Measurements from ENCODE around the gene NFE2.

NFE2 gene

GRCh38 chr12:54259194-54260011 lies 41.4 kb downstream of the NFE2 start:
- Histone ChIP-seq H3K79me2 (peaks cover 26% of the 10 kb centered on the region), H3K9me3 (ENCODE audit: control insufficient read depth, low read length) (no peaks in the 10 kb centered on the region), H3K36me3 (ENCODE audit: control insufficient read depth, insufficient read depth, low read length) (no peaks in the 10 kb centered on the region), H3K27me3 (ENCODE audit: control insufficient read depth, insufficient read depth, low read length) (no peaks in the 10 kb centered on the region), H2AFZ (peak overlapping the region; percentile 53), H3K4me3 (ENCODE audit: low read depth, low read length) (peak overlapping the region; percentile 50), H3K9ac (peak overlapping the region; percentile 9), H3K4me2 (ENCODE audit: low read length) (peak overlapping the region; percentile 88), H3K4me1 (peaks cover 40% of the 10 kb centered on the region), H3K27ac (peak overlapping the region; percentile 85)
- TF ChIP-seq, protein P1, sequence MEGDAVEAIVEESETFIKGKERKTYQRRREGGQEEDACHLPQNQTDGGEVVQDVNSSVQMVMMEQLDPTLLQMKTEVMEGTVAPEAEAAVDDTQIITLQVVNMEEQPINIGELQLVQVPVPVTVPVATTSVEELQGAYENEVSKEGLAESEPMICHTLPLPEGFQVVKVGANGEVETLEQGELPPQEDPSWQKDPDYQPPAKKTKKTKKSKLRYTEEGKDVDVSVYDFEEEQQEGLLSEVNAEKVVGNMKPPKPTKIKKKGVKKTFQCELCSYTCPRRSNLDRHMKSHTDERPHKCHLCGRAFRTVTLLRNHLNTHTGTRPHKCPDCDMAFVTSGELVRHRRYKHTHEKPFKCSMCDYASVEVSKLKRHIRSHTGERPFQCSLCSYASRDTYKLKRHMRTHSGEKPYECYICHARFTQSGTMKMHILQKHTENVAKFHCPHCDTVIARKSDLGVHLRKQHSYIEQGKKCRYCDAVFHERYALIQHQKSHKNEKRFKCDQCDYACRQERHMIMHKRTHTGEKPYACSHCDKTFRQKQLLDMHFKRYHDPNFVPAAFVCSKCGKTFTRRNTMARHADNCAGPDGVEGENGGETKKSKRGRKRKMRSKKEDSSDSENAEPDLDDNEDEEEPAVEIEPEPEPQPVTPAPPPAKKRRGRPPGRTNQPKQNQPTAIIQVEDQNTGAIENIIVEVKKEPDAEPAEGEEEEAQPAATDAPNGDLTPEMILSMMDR (IDR thresholded peaks at IDR 0.05), result no peak

- Histone ChIP-seq H3K27me3 (ENCODE audit: control insufficient read depth, insufficient read depth, low read length) (no peaks in the 10 kb centered on the region), H2AFZ (no peak overlapping the region), H3K9ac (no peak overlapping the region), H3K27ac (peak overlapping the region; percentile 85), H3K79me2 (peaks cover 30% of the 10 kb centered on the region), H3K4me3 (ENCODE audit: low read depth, low read length) (no peak overlapping the region), H3K36me3 (ENCODE audit: control insufficient read depth, insufficient read depth, low read length) (no peaks in the 10 kb centered on the region), H3K4me1 (peaks cover 38% of the 10 kb centered on the region), H3K9me3 (ENCODE audit: control insufficient read depth, low read length) (no peaks in the 10 kb centered on the region), H3K4me2 (ENCODE audit: low read length) (peak overlapping the region; percentile 88)
- TF ChIP-seq, protein P1 (IDR thresholded peaks at IDR 0.05), result no peak
Observed at GRCh38 chr12:54258201-54258681, 42.6 kb downstream of the NFE2 start.

- H3K27ac ChIP-seq, result peak overlapping the region; percentile 13
- H3K4me1 ChIP-seq, result peaks cover 33% of the 10 kb centered on the region
- H3K79me2 ChIP-seq, result peaks cover 30% of the 10 kb centered on the region
- H3K36me3 ChIP-seq (ENCODE audit: control insufficient read depth, insufficient read depth, low read length), result no peaks in the 10 kb centered on the region
- H3K4me2 ChIP-seq (ENCODE audit: low read length), result no peak overlapping the region
- TF ChIP-seq, protein P1 (IDR thresholded peaks at IDR 0.05), result no peak
- H3K4me3 ChIP-seq (ENCODE audit: low read depth, low read length), result no peak overlapping the region
- H3K9ac ChIP-seq, result no peak overlapping the region
- H3K9me3 ChIP-seq (ENCODE audit: control insufficient read depth, low read length), result no peaks in the 10 kb centered on the region
- no peaks in the 10 kb centered on the region for H3K27me3 ChIP-seq (ENCODE audit: control insufficient read depth, insufficient read depth, low read length)
- H2AFZ ChIP-seq, result no peak overlapping the region
Observed at GRCh38 chr12:54257332-54257731, 43.5 kb downstream of the NFE2 start.

DNA sequence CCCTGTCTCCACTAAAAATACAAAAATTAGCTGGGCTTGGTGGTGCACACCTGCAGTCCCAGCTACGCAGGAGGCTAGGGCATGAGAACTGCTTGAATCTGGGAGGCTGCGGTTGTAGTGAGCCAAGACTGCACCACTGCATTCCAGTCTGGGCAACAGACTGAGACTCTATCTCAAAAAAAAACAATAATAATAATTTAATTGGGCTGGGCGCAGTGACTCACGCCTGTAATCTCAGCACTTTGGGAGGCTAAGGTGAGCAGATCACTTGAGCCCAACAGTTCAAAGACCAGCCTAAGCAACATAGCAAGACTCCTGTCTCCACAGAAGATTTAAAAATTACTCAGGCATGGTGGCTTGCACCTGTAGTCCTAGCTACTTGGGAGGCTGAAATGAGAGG lies 47.6 kb downstream of the NFE2 start:
- H3K9ac ChIP-seq, result no peak overlapping the region
- H3K4me3 ChIP-seq (ENCODE audit: low read depth, low read length), result no peak overlapping the region
- no peaks in the 10 kb centered on the region for H3K9me3 ChIP-seq (ENCODE audit: control insufficient read depth, low read length)
- TF ChIP-seq, protein P1 (IDR thresholded peaks at IDR 0.05), result no peak
- no peaks in the 10 kb centered on the region for H3K4me1 ChIP-seq
- H3K4me2 ChIP-seq (ENCODE audit: low read length), result no peak overlapping the region
- no peaks in the 10 kb centered on the region for H3K27me3 ChIP-seq (ENCODE audit: control insufficient read depth, insufficient read depth, low read length)
- H3K27ac ChIP-seq, result no peak overlapping the region
- no peak overlapping the region for H2AFZ ChIP-seq
- H3K79me2 ChIP-seq, result peaks cover 21% of the 10 kb centered on the region
- no peaks in the 10 kb centered on the region for H3K36me3 ChIP-seq (ENCODE audit: control insufficient read depth, insufficient read depth, low read length)
